ENCODE results near the gene AGAP1.

- TF ChIP-seq, protein P1, sequence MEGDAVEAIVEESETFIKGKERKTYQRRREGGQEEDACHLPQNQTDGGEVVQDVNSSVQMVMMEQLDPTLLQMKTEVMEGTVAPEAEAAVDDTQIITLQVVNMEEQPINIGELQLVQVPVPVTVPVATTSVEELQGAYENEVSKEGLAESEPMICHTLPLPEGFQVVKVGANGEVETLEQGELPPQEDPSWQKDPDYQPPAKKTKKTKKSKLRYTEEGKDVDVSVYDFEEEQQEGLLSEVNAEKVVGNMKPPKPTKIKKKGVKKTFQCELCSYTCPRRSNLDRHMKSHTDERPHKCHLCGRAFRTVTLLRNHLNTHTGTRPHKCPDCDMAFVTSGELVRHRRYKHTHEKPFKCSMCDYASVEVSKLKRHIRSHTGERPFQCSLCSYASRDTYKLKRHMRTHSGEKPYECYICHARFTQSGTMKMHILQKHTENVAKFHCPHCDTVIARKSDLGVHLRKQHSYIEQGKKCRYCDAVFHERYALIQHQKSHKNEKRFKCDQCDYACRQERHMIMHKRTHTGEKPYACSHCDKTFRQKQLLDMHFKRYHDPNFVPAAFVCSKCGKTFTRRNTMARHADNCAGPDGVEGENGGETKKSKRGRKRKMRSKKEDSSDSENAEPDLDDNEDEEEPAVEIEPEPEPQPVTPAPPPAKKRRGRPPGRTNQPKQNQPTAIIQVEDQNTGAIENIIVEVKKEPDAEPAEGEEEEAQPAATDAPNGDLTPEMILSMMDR (IDR thresholded peaks at IDR 0.05), result no peak
- no peak for TF ChIP-seq POLR2A (IDR thresholded peaks at IDR 0.05)
Measured at GRCh38 chr2:235763816-235764215, 270.0 kb downstream of the AGAP1 start.

All from right lobe of liver (tissue), 4 donors.